Epithelial cell of prostate (primary cell): ENCODE measurements around the gene STAU1.
A peak's percentile ranks its signal among the peaks of the same experiment; 100 is the strongest.
"Not testable (repeated sequence)": the region's sequence is repeated elsewhere in the genome, so short reads cannot be mapped to it uniquely, and the experiment has no call there.

ENCODE experiments used
- DNase-seq: peaks from one replicate; pipeline ENCODE4 v3.0.0-alpha.2; 2011; ENCODE audit warnings: low read depth, low spot score
- H3K27ac ChIP-seq: fragments of 450-650 bp; 2 replicates; pipeline ENCODE4 v1.5.1; 2017; ENCODE audit warnings: mild to moderate bottlenecking

The STAU1 gene

DNA sequence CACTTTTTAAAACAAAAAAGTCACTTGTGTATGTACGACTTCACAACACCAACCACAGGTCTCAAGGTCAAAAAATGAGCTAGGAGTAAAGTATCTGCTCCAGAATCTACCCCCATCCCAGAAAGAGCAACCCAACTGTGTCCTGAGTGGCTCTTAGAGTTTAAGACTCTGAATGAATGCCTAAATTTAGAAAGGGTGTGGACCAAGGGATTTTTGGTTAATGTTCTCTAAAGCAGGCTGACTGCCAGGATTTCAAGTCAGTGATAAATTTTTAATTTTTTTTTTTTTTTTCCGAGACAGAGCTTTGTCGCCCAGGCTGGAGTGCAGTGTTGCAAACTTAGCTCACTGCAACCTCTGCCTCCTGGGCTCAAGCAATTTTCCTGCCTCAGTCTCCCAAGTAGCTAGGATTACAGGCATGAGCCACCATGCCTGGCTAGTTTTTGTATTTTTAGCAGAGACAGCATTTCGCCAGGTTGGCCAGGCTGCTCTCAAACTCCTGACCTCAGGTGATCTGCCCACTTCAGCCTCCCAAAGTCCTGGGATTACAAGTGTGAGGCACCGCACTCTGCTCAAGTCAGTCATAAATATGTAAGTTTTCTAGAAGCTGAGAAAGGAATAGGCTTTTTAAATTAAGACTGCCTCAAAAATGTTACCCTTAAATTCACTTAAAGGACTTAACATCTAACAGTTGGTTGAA lies 20.2 kb downstream of the STAU1 start:
- H3K27ac ChIP-seq, result no peak overlapping the region

DNA sequence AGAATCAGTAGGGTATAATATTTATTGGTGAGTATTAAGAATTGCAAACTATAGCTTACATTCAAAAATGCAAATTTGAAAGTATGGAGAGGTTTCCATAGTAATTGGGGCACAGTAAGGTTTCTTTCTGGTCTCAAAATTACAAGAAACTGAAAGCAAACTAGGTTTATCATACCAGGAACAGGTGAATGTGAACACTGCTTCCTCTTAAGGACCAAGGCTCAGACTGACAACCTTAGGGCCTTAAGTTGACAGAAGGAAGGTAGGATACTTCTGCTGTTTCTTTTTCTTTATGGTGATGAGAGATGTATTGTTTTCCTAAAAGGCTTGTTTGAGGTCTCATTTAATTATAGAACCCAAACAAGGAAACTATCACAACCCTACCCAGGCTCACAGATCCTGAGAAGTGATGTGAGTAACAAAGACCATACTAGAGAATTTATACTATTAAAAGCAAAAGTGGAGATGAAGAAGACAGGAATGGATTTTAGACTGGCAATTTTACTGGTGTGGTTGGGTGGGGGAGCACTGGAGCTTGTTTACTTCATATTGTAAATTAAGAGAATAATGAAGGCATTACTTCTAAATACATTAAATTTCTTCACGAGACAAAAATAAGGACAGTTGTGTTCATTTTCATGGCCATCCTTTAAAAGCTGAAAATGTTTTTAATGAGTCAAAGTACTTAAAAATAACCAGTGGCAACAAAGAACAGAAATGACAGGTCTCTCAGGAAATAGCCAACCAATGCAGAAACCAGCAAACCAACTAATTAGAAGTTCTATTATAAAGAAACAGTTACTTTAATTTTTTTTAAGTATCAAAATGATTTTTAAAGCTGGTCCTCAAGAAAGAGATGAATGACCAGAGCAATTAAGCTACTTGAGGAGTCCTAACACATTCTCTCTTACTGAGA lies 21.3 kb downstream of the STAU1 start:
- no peak overlapping the region for H3K27ac ChIP-seq
- no peak for DNase-seq

More for the DNA sequence above, 20.2 kb downstream of the STAU1 start:
- no peak for DNase-seq

DNA sequence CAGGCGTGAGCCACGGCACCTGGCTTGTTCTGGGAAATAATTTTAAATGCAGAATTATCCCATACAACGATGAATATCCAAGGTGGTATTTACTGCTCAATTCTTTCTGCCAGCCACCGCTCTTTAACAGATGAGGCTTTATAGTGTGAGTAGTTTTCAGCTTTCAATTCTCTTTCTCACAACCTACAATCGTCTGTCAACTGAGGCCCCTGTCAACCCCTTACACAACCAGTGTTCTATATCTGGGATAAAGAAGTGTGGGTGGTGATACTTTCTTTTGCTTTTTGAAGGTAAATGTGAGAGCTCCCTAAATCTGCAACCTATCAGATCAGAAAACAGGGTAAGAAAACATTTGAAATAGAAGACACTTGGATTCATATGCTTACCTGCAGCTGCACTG lies 22.5 kb downstream of the STAU1 start:
- no peak for DNase-seq
- no peak overlapping the region for H3K27ac ChIP-seq

DNA sequence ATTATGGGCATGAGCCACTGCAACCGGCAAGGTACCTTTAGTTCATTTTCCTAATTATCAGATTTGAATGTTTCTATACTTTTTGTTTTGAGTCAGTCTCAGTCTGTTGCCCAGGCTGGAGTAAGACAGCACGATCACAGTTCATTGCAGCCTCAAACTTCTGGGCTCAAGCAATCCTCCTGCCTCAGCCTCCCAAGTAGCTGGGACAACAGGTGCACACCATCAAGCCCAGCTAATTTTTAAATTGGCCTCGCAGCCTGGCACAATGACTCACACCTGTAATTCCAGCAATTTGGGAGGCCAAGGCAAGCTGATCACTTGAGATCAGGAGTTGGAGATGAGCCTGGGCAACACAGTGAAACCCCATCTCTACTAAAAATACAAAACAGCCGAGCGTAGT lies 24.4 kb downstream of the STAU1 start:
- no peak overlapping the region for H3K27ac ChIP-seq
- DNase-seq, result no peak

DNA sequence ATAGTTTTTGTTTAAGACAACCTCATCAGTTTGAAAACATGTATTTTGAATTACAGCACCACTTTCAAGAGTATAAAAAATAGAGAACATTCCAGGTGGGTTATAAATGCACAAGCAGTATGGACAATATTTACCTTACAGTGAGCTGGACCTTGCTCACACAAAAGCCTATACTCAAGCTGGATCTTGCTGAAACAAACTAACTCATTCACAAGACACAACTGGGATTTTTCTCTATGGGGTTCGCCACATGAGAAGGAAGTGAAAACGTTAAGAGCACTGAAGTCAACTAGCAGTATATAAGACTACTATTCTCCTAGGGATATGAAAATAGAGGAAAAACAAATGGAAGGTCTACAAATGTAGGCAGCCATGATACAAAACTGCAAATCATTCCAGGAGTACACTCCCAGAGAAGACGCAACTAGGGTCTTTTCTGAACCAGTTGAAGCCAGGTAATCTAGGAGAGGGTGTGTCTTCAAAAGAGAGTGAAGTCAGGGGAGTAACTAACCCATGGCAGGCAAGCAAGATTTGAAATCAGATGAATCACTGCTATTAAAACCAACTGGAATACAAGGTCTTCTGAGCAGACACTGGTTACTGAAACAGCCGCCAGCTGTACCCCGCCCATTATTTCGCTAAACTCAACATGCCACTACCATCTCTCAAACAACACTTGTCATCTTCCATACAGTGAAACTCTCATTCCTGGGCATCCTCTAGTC lies 26.5 kb downstream of the STAU1 start:
- peak overlapping the region; percentile 80 for H3K27ac ChIP-seq
- DNase-seq, result peak; percentile 46

DNA sequence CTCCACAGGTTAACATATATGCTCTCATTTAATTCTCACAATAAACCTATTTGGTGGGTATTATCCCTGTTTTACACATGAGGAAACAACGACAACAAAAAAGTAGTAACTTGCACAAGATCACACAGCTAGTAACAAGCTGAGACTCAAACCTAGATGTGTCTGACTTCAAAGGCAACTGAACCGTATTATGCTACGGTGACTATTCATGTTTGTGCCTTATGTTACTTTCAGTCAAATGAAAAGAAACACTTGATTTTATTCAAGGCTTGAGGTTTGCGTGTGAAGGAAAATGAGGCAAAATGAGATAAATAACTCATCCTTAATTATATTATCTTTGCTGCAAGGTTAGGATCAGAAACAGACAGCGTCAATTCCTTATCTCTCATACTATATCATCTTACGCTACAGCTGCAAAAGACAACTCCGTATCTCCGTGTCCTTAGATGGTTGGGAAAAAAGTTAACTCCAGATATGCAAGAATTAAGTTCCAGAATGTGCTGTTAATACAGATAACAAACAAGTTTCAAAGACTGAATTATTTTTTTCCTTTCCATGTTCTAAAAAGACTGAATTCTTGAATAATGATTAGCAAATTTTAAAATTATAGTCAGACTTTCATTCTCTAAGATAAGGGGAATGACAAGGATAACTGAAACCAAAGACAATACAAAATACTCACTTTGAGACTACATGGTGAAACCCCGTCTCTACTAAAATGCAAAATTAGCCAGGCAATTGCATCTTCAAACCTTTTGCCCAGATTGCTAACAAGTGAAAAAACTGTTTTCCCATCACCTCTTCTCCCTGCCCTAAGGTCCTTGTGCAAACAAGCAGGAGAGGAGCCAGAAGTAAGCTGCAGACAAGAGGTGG lies 27.8 kb downstream of the STAU1 start:
- peak overlapping the region; percentile 80 for H3K27ac ChIP-seq
- no peak for DNase-seq

DNA sequence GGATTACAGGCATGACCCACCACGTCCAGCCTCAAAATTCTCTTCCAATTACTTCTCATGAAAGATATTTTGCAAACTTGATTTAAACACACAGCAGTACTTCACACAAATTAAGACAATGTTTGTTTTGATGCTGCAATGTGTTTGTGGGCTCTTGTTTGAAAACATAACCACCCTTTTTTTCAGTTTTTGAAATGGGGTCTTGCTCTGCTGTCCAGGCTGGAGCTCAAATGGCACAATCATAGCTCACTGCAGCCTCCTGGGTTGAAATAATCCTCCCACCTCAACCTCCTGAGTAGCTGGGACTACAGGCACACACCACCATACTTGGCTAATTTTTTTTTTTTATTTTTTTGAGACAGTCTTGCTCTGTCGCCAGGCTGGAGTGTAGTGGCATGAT lies 31.0 kb downstream of the STAU1 start:
- no peak for DNase-seq
- no peak overlapping the region for H3K27ac ChIP-seq

DNA sequence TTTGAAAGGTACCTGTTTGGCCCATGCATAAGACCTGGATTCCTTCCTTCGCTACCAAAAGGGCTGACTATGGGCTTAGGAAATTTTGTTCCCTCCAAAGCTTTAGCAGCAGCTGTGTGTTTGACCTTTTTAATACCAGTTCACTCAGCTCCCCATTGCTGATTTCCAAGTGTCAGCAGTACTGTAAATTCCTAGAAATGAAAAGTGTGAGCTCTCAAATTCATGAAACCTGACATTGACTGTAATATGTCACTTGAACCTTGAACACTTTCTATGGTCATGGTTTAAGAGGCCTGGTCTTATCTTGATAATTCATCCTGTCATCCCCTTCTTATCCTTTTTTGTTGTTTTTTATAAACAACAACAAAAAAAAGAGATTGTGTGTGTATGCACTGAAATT lies 31.7 kb downstream of the STAU1 start:
- DNase-seq, result no peak
- H3K27ac ChIP-seq, result no peak overlapping the region

DNA sequence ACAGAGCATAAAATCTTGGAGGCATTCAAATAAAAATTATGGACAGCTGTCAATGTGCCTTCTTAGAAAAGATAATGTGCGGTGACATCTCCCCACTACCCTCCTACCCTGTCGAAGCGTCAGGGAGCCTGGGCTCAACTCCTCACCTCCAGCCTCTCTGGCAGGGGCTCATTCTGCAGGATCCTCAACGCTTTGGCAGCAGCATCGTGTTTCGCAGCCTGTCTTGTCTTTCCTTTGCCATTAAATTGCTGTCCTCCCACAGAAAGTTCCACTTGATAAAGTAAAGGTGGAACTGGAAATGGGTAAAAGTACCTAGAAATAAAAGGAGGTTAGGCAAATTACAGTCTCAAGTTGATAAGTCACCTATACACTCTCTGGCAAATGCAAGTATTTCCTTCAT lies 36.7 kb downstream of the STAU1 start:
- DNase-seq, result no peak
- H3K27ac ChIP-seq, result no peak overlapping the region

DNA sequence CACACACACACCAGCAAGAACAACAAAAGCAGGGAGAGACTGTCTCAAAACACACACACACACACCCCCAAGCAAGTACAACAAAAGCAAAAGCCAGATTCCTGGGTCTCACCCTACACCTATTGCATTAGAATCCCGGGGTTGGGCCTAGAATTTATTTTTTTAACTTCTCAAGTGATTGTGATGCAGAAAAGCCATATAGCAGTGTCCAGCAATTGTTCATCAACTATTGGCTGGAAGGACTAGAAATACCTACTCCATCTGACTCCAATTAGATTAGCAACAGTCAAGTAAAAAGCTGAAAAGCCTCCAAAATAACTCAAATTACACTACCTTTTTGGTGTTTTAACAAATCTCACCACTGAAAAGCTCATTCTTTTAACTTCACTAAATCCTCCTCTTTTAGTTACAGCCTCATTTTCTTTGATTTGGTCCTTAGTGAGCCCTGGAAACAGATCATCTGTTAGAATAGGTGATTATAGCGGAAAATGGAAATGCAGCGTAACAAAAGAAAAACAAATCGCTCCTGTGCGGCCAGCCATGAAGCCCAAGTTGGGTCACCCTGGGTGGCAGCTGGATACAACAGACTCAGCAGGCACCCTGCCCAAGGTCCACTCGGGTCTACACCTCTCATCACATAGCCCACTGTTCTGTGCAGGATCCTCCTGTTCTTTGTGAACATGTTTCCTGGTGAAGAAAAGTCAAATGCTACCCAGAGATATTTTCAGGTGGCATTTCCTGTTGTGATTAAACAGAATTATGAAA lies 38.7 kb downstream of the STAU1 start:
- no peak for DNase-seq
- H3K27ac ChIP-seq, result no peak overlapping the region

DNA sequence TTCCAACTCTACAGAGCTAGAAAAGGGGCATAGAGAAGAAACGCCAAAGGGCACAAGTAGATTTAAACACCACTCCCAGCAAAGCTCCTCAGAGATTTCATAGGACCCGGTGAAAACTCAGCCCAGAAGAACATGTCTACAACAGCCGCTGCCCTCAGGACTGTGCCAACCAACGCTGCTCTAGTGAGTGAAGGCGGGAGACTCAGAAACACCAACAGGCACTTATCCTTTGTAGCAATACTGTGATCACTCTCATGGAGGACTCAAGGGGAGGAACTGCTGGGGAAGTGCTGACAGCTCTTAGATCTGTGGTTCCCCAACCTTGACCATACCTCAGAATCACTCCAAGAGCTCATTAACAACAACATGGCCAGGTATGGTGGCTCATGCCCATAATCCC lies 39.5 kb downstream of the STAU1 start:
- no peak overlapping the region for H3K27ac ChIP-seq
- DNase-seq, result no peak

DNA sequence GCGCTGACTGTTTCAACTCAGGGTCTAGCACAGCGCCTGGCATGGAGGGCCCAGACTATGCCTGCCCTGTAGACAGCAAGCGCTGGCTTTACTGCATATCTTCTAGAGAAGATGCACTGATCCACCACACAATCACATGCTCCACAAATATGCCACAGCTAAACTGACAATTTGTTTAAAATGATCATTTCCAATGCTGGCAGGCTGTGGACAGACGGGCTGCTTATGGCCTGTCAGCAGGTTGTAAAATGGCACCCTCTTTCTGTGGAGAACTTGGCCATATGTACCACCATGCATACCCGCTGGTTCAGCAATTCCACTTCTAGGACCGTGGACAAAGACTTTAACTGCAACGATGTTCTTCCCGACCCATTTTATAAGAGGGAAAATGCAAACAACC lies 40.8 kb downstream of the STAU1 start:
- DNase-seq, result no peak
- no peak overlapping the region for H3K27ac ChIP-seq

DNA sequence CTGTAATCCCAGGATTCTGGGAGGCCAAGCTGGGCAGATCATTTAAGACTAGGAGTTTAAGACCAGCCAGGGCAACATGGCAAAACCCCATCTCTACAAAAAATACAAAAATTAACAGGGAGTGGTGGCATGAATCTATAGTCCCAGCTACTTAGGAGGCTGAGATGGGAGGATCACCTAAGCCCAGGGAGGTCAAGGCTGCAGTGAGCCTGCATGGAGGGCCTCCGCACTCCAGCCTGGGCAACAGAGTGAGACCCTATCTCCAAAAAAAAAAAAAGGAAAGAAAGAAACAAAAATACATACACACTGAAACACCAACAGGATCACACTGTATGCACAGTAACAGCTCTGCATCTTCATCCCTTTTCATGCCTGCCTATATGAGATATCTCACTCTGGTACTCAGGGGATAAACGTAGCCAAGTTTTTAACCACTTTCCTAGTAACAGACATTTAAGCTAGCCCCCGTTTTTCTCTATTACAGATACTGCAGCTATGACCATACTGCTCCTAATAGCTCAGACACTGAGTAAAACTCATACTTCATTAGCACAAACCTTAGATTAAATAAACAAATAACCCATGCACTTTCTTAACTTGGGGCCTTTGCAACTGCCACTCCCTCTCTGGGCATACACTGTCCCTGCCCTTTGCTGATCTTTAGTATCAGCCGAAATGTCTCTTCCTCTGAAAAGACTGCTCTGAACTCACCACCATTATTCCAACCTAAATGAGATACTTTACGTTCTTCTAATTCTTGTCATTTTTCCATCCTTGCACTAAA lies 41.5 kb downstream of the STAU1 start:
- H3K27ac ChIP-seq, result no peak overlapping the region
- no peak for DNase-seq

DNA sequence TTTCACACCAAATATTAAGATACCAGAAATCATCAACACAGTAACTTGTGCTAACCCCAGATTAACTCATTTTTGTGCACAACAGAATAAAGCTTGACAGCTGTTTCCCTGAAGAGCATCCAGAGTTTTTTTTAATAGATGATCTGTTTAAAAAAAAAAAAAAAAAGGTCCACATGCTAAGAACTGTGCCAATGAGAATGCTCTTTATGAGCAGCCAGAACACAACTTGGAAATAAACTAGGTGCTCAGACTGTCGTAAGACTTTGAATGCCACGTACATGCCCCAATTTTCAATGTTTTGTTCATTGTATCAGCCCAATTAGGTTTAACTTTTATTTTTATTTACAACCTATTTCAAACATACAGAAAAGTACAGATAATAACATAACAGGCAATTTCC lies 47.3 kb downstream of the STAU1 start:
- no peak overlapping the region for H3K27ac ChIP-seq
- no peak for DNase-seq

DNA sequence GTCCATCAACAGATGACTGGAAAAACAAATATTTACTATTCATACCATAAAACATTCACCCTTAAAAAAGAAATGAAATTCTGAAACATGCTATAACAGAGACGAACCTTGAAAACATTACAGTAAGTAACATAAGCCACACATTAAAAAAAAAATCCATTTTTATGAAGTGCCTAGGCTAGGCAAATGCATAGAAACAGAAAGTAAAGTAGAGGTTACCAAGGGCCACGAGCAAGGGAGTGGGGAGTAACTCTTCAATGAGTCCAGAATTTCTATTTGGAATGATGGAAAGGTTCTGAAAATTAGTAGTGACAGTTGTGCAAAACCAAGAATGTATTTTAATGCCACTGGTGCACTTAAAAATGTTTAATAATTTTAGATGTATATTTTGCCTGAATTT lies 47.7 kb downstream of the STAU1 start:
- no peak for DNase-seq
- H3K27ac ChIP-seq, result no peak overlapping the region

DNA sequence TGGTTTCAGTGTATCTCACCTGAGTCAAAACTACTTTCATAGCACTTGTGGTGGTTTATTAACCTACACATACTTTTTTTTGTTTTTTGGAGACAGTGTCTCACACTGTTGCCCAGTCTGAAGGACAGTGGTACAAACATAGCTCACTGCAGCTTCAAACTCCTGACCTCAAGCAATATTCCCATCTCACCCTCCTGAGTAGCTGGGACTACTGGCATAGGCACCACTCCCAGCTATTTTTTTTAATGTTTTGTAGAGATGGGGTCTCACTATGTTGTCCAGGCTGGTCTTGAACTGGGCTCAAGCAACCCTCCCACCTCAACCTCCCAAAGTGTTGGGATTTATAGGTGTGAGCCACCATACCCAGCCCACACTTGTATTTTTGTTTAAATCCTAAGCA lies 49.7 kb downstream of the STAU1 start:
- H3K27ac ChIP-seq, result no peak overlapping the region
- DNase-seq, result no peak

DNA sequence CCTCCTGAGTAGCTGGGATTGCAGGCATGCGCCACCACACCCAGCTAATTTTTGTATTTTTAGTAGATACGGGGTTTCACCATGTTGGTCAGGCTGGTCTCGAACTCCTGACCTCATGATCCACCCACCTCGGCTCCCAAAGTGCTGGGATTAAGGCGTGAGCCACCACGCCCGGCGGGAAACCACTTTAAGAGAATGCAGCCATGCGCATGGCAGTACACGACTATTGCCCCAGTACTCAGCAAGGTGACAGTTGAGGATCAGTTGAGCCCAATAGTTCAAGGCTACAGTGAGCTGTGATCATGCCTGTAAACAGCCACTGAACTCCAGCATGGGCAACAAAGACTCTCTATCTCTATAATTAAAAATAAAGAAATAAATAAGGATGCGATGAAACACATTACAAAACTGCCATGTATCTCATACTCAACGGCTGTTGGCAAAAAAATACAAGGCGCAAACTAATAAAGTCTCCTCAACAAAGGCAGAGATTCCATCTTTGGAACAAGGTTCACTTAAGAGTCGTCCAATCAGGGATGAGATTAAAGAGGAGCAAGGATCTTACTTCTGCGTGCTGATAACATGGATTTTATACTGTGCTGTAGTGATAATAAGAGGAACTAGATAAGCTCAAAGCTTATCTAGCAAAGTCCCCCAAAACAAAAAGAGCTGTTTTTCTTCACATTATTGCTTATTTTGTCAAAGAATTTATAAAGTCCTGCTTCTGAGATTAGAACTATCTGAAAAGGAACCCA lies 51.1 kb downstream of the STAU1 start:
- DNase-seq, result no peak

DNA sequence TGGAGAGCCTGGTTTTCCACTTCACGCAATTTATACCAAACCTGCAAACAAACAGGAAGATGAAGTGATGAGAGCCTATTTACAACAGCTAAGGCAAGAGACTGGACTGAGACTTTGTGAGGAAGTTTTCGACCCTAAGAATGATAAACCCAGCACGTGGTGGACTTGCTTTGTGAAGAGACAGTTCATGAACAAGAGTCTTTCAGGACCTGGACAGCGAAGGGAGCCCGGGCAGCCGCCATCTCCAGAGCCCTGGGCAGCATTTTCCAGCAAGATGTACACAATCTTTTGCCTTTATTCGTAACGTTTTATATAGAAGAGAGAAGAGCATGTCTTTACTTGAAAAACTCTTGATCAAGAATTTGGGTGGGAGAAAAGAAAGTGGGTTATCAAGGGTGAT lies 53.3 kb downstream of the STAU1 start:
- DNase-seq, H3K27ac ChIP-seq: not testable (repeated sequence)

More for the DNA sequence above, 51.1 kb downstream of the STAU1 start:
- H3K27ac ChIP-seq, result no peak overlapping the region
